Measurements from ENCODE around the gene SNAP47. TPM values are rescaled to one million over a fixed set of nuclear protein-coding genes. Genes with fewer than 3 reads are reported as not detected.

SNAP47 gene
- total RNA-seq, 1 donor from 2014 or later = 23.1 TPM

DNA sequence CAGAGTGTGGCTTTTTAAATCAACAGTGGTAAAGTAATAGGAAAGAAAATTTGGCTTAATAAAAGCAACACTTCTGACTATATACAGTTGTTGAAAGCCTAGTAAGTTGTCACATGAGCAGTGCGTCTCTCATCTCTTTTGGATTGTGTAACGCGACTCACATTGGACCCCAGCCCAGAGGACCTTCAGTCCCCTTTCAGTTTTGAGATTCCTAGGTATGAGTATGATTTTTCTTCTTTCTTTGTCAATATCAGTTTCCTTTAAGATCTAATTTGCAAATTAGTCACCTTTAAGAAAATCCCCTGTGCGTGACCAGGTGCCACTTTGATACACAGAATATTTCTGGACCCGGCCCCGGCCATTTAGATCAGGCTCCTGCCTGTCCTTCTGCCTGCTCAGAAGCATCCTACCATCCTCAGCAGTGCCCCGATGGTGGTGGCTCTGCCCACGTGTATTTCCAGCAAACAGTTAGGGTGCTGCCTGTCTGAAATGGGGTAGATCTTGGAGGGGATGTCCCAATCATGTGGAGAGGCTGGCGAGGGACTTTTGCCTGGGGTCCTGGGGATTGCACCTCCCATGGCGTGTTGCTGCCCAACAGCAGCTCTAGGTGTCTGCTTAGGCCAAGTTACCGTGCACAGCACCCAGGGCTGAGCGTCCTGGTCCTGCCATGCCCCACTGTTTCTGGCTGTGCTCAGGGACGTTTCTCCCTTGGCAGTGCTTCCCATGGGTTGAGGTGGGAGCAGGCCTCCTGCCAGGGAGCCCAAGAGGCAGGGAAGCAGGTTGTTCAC, 21.1 kb downstream of the SNAP47 start:
- Histone ChIP-seq H3K9me3 (no peaks in the 10 kb centered on the region), H3K27me3 (ENCODE audit: low read depth) (no peaks in the 10 kb centered on the region), H3K4me1 (peaks cover 12% of the 10 kb centered on the region), H3K36me3 (peaks cover 31% of the 10 kb centered on the region), H3K27ac (no peak overlapping the region), H3K4me3 (no peak overlapping the region)
- DNase-seq (no peak), ATAC-seq (no peak)
- TF ChIP-seq, protein P1, sequence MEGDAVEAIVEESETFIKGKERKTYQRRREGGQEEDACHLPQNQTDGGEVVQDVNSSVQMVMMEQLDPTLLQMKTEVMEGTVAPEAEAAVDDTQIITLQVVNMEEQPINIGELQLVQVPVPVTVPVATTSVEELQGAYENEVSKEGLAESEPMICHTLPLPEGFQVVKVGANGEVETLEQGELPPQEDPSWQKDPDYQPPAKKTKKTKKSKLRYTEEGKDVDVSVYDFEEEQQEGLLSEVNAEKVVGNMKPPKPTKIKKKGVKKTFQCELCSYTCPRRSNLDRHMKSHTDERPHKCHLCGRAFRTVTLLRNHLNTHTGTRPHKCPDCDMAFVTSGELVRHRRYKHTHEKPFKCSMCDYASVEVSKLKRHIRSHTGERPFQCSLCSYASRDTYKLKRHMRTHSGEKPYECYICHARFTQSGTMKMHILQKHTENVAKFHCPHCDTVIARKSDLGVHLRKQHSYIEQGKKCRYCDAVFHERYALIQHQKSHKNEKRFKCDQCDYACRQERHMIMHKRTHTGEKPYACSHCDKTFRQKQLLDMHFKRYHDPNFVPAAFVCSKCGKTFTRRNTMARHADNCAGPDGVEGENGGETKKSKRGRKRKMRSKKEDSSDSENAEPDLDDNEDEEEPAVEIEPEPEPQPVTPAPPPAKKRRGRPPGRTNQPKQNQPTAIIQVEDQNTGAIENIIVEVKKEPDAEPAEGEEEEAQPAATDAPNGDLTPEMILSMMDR (IDR thresholded peaks at IDR 0.05) = no peak
- intact Hi-C loops (cut with DNase I) = no loop called here

DNA sequence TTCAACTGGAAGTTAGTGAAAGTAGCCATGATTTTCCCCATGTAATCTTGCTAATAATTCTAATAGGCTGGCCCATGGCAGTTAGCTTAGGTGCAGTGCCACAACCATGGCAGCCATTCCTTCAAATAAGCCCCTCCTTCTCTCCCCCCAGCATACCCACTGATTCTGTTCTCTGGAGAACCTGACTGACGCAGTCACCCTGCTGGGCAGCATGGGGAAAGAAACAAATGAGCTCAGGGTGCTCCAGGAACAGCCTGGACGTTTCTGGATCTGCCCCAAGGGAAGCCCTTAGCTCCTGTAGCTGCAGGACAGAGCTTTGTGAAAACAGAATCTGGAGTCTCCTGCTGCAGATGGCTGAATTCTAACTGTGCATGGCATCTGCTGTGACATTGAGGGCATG, 22.5 kb downstream of the SNAP47 start:
- Histone ChIP-seq H3K27ac (no peak overlapping the region), H3K36me3 (peaks cover 39% of the 10 kb centered on the region), H3K4me1 (peaks cover 26% of the 10 kb centered on the region), H3K4me3 (no peak overlapping the region), H3K27me3 (ENCODE audit: low read depth) (no peaks in the 10 kb centered on the region), H3K9me3 (no peaks in the 10 kb centered on the region)
- ATAC-seq = no peak
- TF ChIP-seq, protein P1 (IDR thresholded peaks at IDR 0.05) = no peak
- intact Hi-C loops (cut with DNase I) = no loop called here
- DNase-seq = no peak

DNA sequence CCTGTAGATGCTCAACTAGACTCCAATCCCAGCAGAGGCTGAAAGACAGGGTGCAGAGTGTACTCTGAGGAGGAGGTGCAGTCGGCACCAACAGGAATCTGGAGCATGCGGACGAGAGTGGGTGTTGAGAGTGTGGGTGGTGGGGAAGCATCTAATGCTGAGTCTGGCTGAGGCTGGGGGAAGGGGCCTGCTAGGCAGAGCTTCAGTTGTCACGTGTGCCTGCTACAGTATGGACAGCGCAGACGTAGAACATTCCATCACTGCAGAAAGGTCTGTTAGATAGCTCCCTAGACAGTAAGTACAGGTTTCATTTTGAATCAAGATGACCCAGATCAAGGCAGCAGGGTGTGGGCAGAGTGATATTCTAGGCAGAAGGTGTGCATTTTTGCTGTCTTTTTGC, 23.1 kb downstream of the SNAP47 start:
- Histone ChIP-seq H3K4me3 (no peak overlapping the region), H3K27ac (no peak overlapping the region), H3K9me3 (no peaks in the 10 kb centered on the region), H3K4me1 (peaks cover 32% of the 10 kb centered on the region), H3K36me3 (peaks cover 39% of the 10 kb centered on the region), H3K27me3 (ENCODE audit: low read depth) (no peaks in the 10 kb centered on the region)
- DNase-seq = no peak
- intact Hi-C loops (cut with DNase I) = no loop called here
- TF ChIP-seq, protein P1 (IDR thresholded peaks at IDR 0.05) = no peak
- ATAC-seq = no peak

DNA sequence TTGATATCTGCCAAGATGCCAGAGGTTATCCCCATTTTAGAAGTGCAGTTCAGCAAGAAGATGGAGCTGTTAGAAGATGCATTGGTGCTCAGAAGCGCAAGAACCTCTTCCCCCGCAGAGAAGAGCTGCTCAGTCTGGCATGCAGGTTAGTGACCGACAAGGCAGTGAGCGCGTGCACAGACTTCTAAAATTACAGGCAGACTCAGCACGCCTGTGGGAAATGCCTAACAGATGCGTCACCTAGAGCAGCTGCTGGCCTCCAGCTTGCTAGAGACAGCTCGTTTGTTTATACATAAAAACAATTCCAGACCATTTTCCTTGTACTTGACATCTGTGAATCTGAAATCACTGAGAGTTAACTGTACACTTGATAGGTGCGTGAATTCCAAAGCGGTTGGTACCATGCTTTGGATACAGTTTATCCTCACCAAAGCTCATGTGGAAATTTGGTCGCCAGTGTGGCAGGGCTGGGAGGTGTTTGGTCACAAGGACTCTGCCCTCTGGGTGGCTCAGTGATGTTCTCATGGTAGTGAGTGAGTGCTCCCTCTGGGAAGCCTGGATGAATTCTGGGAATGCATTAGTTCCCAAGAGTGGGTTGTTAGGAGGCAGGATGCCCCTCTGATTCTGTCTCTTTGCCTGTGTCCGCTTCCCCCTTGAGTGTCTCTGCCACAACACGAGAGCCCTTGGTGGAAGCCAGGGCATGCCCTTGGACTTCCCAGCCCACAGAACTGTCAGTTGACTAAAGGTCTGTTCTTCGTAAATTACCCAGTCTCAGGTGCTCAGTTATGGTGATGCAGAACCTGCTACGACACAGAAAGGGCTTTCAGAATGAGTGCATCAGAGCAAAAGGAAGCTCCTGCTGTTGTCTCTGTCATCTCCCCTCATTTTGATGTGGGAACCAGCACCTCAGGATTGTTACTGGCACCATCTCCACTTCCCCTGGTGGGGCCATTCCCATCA, 24.4 kb downstream of the SNAP47 start:
- DNase-seq (no peak), ATAC-seq (no peak)
- intact Hi-C loops (cut with DNase I) = loop anchor here (10.0 kb wide), 1 partner anchor 175 kb away; no protein-coding TSS in a partner anchor

DNA sequence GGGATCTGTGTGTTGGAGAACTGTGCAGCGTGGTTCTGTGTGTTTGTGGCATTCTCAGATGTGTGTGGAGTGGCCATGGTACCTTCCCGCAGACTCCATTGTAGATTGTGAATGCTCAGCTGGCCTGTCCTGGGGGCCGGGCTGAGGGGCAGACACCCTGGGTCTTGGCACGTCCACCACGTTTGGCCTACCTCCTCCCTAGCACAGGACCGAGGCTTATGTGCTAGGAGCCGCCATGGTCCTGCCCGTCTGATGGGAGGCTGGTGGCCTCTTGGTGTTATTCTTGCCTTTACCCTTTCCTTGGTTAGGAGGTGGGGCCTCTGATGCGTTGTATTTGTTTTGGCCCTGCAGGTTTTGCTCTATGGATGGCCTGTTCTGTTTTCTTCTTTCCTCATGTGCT, 25.1 kb downstream of the SNAP47 start:
- no peak for ATAC-seq
- no peaks in the 10 kb centered on the region for H3K9me3 ChIP-seq
- H3K4me1 ChIP-seq = peaks cover 44% of the 10 kb centered on the region
- no peaks in the 10 kb centered on the region for H3K27me3 ChIP-seq (ENCODE audit: low read depth)
- H3K27ac ChIP-seq = no peak overlapping the region
- intact Hi-C loops (cut with DNase I) = loop anchor here (10.0 kb wide), 1 partner anchor 174 kb away; no protein-coding TSS in a partner anchor
- TF ChIP-seq, protein P1 (IDR thresholded peaks at IDR 0.05) = no peak
- H3K4me3 ChIP-seq = no peak overlapping the region
- DNase-seq = no peak
- H3K36me3 ChIP-seq = peaks cover 39% of the 10 kb centered on the region

More for the DNA sequence above, 24.4 kb downstream of the SNAP47 start:
- Histone ChIP-seq H3K4me3 (no peak overlapping the region), H3K27me3 (ENCODE audit: low read depth) (no peaks in the 10 kb centered on the region), H3K36me3 (peaks cover 39% of the 10 kb centered on the region), H3K4me1 (peaks cover 38% of the 10 kb centered on the region), H3K9me3 (no peaks in the 10 kb centered on the region), H3K27ac (no peak overlapping the region)
- TF ChIP-seq, protein P1 (IDR thresholded peaks at IDR 0.05) = no peak

Data from lower lobe of right lung (tissue), 2 donors.